Stomach smooth muscle (tissue), 2 donors: Measurements from ENCODE around the gene YDJC.
A peak's percentile ranks its signal among the peaks of the same experiment; 100 is the strongest.

ENCODE experiments used
- H3K27ac ChIP-seq: one replicate; pipeline ENCODE4 v1.7.0; 2013; ENCODE audit warnings: mild to moderate bottlenecking, low read length, inconsistent platforms
- H3K27me3 ChIP-seq, 2 donors: one replicate each; pipeline ENCODE4 v1.7.0; 2013; ENCODE audit warnings: low read length in 2 of 2; ENCODE audit not compliant: insufficient read depth in 2 of 2, control insufficient read depth in 1 of 2
- H3K36me3 ChIP-seq, 2 donors: one replicate each; pipeline ENCODE4 v1.7.0; 2013; ENCODE audit warnings: low read length in 2 of 2; ENCODE audit not compliant: control insufficient read depth in 2 of 2, insufficient read depth in 2 of 2
- H3K4me1 ChIP-seq: one replicate; pipeline ENCODE4 v1.7.0; 2013; ENCODE audit warnings: low read length; ENCODE audit not compliant: control insufficient read depth, insufficient read depth
- H3K4me3 ChIP-seq, 2 donors: one replicate each; pipeline ENCODE4 v1.7.0; 2013; ENCODE audit warnings: low read length in 2 of 2
- H3K9ac ChIP-seq, 2 donors: one replicate each; pipeline ENCODE4 v1.7.0; 2013; ENCODE audit warnings: low read length in 2 of 2, mild to moderate bottlenecking in 1 of 2
- H3K9me3 ChIP-seq, 2 donors: one replicate each; pipeline ENCODE4 v1.7.0; 2013; ENCODE audit warnings: low read length in 2 of 2; ENCODE audit not compliant: control insufficient read depth in 2 of 2
- donor health status: healthy.
- donor health status: Pancreatic carcinoma.

Gene YDJC

GRCh38 chr22:21628386-21629254, 1.2 kb downstream of the YDJC start:
- H3K4me1 ChIP-seq, result peaks cover 24% of the 10 kb centered on the region
- no peaks in the 10 kb centered on the region for H3K27me3 ChIP-seq
- no peaks in the 10 kb centered on the region for H3K9me3 ChIP-seq
- H3K4me3 ChIP-seq, result peak overlapping the region; percentile 54 to 87
- no peak overlapping the region for H3K9ac ChIP-seq
- H3K27ac ChIP-seq, result no peak overlapping the region
- H3K36me3 ChIP-seq, result no peaks in the 10 kb centered on the region

GRCh38 chr22:21626735-21627469, 2.9 kb downstream of the YDJC start:
- H3K27me3 ChIP-seq, result no peaks in the 10 kb centered on the region
- peaks cover 3 to 4% of the 10 kb centered on the region in 2 donors for H3K36me3 ChIP-seq
- H3K9ac ChIP-seq, result no peak overlapping the region
- H3K9me3 ChIP-seq, result no peaks in the 10 kb centered on the region
- no peak overlapping the region for H3K4me3 ChIP-seq
- no peak overlapping the region for H3K27ac ChIP-seq
- peaks cover 31% of the 10 kb centered on the region for H3K4me1 ChIP-seq

- H3K9ac ChIP-seq, result no peak overlapping the region
- no peak overlapping the region for H3K4me3 ChIP-seq
- H3K27me3 ChIP-seq, result no peaks in the 10 kb centered on the region
- H3K9me3 ChIP-seq, result no peaks in the 10 kb centered on the region
- peaks cover 3 to 6% of the 10 kb centered on the region in 2 donors for H3K36me3 ChIP-seq
- no peak overlapping the region for H3K27ac ChIP-seq
- peaks cover 31% of the 10 kb centered on the region for H3K4me1 ChIP-seq
Observed at GRCh38 chr22:21626073-21626734, 3.6 kb downstream of the YDJC start.

- peaks cover 3 to 6% of the 10 kb centered on the region in 2 donors for H3K36me3 ChIP-seq
- H3K27ac ChIP-seq, result peak overlapping the region; percentile 41
- no peaks in the 10 kb centered on the region for H3K9me3 ChIP-seq
- peaks cover 31% of the 10 kb centered on the region for H3K4me1 ChIP-seq
- H3K4me3 ChIP-seq, result no peak overlapping the region
- H3K9ac ChIP-seq, result no peak overlapping the region
- H3K27me3 ChIP-seq, result no peaks in the 10 kb centered on the region
Observed at GRCh38 chr22:21624880-21625791, 4.7 kb downstream of the YDJC start.

DNA sequence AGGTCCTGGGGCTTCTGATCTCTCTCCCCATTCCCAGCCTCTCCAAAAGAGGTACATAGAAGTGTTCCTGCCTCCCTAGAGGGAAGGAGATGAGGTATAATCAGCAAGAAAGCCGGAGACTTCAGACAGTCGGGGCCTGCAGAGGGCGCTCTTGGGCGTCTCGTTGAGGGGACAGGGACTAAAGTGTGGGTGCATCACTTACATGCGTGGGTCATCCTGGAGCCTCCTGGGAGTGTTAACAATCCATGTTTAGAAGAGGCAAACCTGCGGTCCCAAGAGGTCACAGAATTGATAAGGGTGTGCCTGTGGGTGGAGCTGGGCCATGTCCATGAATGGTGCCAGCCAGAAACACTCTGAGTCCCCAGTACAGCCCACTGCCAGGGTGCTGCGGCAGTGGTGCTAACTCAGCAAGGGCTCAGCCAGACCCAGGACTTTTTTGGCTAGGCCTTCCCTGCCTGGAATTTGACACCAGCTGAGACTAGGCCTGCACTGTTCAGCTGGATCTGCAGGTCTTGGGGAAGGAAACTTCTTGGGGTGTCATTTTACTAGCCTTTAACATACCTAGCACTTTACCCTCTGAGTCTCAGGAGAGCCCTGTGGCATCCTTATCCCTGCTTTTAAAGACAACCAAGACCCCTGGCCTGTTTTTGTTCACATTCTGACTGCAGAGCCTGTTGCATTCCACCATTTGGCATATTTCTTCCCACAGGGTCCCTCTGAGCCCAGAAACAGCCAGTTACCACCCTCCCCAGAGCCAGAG, 5.5 kb downstream of the YDJC start:
- Histone ChIP-seq H3K9ac (peak overlapping the region in 1 of 2 donors; percentile 58), H3K27me3 (no peaks in the 10 kb centered on the region), H3K36me3 (peaks cover 3 to 6% of the 10 kb centered on the region in 2 donors), H3K27ac (peak overlapping the region; percentile 41), H3K4me3 (no peak overlapping the region), H3K4me1 (peaks cover 29% of the 10 kb centered on the region), H3K9me3 (no peaks in the 10 kb centered on the region)

DNA sequence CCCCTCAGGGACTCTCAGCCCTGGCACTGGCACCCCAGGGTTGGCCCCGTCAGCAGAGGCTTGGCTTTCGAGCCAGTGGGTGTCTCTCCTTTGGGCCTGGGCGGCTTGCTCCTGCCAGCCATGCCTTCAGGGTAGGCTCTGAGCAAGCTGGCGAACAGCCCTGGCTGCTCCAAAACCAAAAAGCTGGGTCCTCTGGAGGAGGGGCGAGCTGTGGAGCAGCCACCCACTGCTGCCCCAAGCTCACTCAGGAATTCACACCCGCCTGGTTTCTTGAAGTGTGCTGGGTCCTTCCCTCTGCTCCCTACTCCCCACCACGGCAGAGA, 6.2 kb downstream of the YDJC start:
- Histone ChIP-seq H3K4me1 (peaks cover 24% of the 10 kb centered on the region), H3K36me3 (peaks cover 3 to 6% of the 10 kb centered on the region in 2 donors), H3K27me3 (no peaks in the 10 kb centered on the region), H3K27ac (peak overlapping the region; percentile 41), H3K9ac (no peak overlapping the region), H3K9me3 (no peaks in the 10 kb centered on the region), H3K4me3 (no peak overlapping the region)

GRCh38 chr22:21622919-21623647, 6.7 kb downstream of the YDJC start:
- Histone ChIP-seq H3K36me3 (peaks cover 3 to 6% of the 10 kb centered on the region in 2 donors), H3K27me3 (no peaks in the 10 kb centered on the region), H3K9ac (no peak overlapping the region), H3K4me1 (peaks cover 24% of the 10 kb centered on the region), H3K27ac (peak overlapping the region; percentile 41), H3K9me3 (no peaks in the 10 kb centered on the region), H3K4me3 (no peak overlapping the region)

DNA sequence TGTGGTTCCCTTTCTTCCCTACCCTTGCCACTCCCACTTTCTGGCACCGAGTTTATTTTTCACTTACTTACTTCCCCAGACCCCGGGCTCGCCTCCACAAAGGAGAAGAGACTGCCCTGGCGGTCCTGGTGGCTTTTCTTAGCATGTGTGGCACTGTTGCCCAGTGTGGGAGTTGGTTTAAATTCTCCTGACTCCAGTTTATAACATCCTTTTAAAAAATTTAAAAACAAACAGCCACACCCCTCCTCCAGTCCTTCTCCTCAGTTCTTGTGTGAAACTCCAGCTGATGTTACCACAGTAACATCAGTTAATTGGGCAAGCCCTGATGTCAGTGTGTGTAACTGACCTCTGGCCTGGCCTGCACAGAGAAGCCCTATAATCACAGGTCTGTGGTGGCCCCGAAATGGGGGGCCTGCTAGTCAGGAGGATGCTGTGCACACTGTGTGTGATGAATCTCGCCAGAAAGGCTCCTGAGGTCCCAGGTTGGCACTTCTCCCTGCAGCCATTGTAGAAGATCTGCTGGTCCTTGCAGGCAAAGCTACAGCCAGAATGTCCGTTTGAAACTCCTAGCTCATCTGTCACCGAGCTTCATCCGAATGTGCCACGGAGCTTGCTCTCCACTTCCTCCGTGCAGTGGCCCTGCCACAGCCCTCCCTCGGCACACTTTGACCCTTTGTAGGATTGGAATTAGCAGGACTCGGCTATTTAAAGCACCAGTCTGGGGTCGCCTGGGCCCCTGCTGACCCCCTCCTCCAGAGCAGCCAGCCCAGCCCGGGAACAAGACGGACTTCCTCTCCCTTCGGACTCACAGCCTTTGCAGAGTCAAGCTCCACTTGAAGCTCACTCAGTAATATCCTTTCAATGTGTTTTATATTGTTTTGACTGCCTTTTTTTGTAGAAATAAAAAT, 7.6 kb downstream of the YDJC start:
- peaks cover 3 to 6% of the 10 kb centered on the region in 2 donors for H3K36me3 ChIP-seq
- H3K9me3 ChIP-seq, result no peaks in the 10 kb centered on the region
- peaks cover 24% of the 10 kb centered on the region for H3K4me1 ChIP-seq
- no peaks in the 10 kb centered on the region for H3K27me3 ChIP-seq
- H3K4me3 ChIP-seq, result no peak overlapping the region
- no peak overlapping the region for H3K27ac ChIP-seq
- no peak overlapping the region for H3K9ac ChIP-seq
